ENCODE measurements around the gene CD151. TPM values are rescaled to one million over a fixed set of nuclear protein-coding genes. Genes with fewer than 3 reads are reported as not detected.

CD151 gene
- total RNA-seq, 6 donors from 2014 or later = 179 to 545 (median 421) TPM

GRCh38 chr11:868394-868793, 35.6 kb downstream of the CD151 start:
- Histone ChIP-seq H3K27ac (no peak overlapping the region), H3K27me3 (no peaks in the 10 kb centered on the region), H3K9me3 (no peaks in the 10 kb centered on the region), H3K4me3 (no peak overlapping the region), H3K36me3 (peaks cover 0 to 58% (median 38%) of the 10 kb centered on the region in 4 donors), H3K4me1 (no peaks in the 10 kb centered on the region)
- 89 to 95% methylated on average over 17 of the region's 17 CpGs for WGBS, 2 donors
- no peak for ATAC-seq (ENCODE audit: low FRiP score in 2 of 2)
- TF ChIP-seq POLR2AphosphoS5 (IDR thresholded peaks at IDR 0.05) (no peak), POLR2A (IDR thresholded peaks at IDR 0.05) (no peak), CTCF (IDR thresholded peaks at IDR 0.05) (no peak), EP300 (IDR thresholded peaks at IDR 0.05) (no peak)
- peak in 1 of 2 donors; percentile 67 for DNase-seq

GRCh38 chr11:868802-869201, 36.0 kb downstream of the CD151 start:
- 83 to 100% methylated on average over 6 to 7 of the region's 12 CpGs for WGBS, 2 donors
- TF ChIP-seq EP300 (IDR thresholded peaks at IDR 0.05) = no peak
- no peak for TF ChIP-seq POLR2A (IDR thresholded peaks at IDR 0.05)
- no peak for TF ChIP-seq CTCF (IDR thresholded peaks at IDR 0.05)
- no peak for TF ChIP-seq POLR2AphosphoS5 (IDR thresholded peaks at IDR 0.05)
- no peaks in the 10 kb centered on the region for H3K27me3 ChIP-seq
- ATAC-seq (ENCODE audit: low FRiP score in 2 of 2) (no peak), DNase-seq (peak in 1 of 2 donors; percentile 56)
- H3K27ac ChIP-seq = no peak overlapping the region
- H3K4me1 ChIP-seq = no peaks in the 10 kb centered on the region
- peaks cover 0 to 55% (median 36%) of the 10 kb centered on the region in 4 donors for H3K36me3 ChIP-seq
- H3K9me3 ChIP-seq = no peaks in the 10 kb centered on the region
- no peak overlapping the region for H3K4me3 ChIP-seq

- Histone ChIP-seq H3K9me3 (no peaks in the 10 kb centered on the region), H3K4me1 (no peaks in the 10 kb centered on the region), H3K27me3 (no peaks in the 10 kb centered on the region), H3K4me3 (no peak overlapping the region), H3K36me3 (peaks cover 0 to 47% (median 31%) of the 10 kb centered on the region in 4 donors), H3K27ac (no peak overlapping the region)
- WGBS, 2 donors = 87 to 93% methylated on average over 8 to 16 of the region's 25 CpGs
- DNase-seq (peak in 1 of 2 donors; percentile 69), ATAC-seq (ENCODE audit: low FRiP score in 2 of 2) (no peak)
- TF ChIP-seq POLR2A (IDR thresholded peaks at IDR 0.05) (no peak), POLR2AphosphoS5 (IDR thresholded peaks at IDR 0.05) (no peak), CTCF (IDR thresholded peaks at IDR 0.05) (no peak), EP300 (IDR thresholded peaks at IDR 0.05) (no peak)
These were observed 36.8 kb downstream of the CD151 start for GRCh38 chr11:869399-870126.

GRCh38 chr11:870127-870413, 37.3 kb downstream of the CD151 start:
- H3K4me1 ChIP-seq = no peaks in the 10 kb centered on the region
- WGBS, 2 donors = 85% methylated on average over 8 of the region's 8 CpGs; no CpG with 5 or more reads in 1 of the 2 donors

More at GRCh38 chr11:870127-870413, 37.3 kb downstream of the CD151 start:
- Histone ChIP-seq H3K9me3 (no peaks in the 10 kb centered on the region), H3K27ac (no peak overlapping the region), H3K36me3 (peaks cover 0 to 43% (median 28%) of the 10 kb centered on the region in 4 donors), H3K4me3 (no peak overlapping the region), H3K27me3 (no peaks in the 10 kb centered on the region)
- TF ChIP-seq CTCF (IDR thresholded peaks at IDR 0.05) (peak in 1 of 6 experiments; percentile 21), POLR2AphosphoS5 (IDR thresholded peaks at IDR 0.05) (no peak)
- DNase-seq (no peak), ATAC-seq (ENCODE audit: low FRiP score in 2 of 2) (no peak)
